H1 (cell line): ENCODE data around the gene KCNK3. TPM values are rescaled to one million over a fixed set of nuclear protein-coding genes. Genes with fewer than 3 reads are reported as not detected.

Source experiments
- CTCF ChIA-PET: fragments of 300-600 bp; sonication (Branson Sonifier 250); formaldehyde crosslinking; loops from one replicate; lab custom pipeline; 2021; ENCODE audit not compliant: partially characterized antibody; lab: Charles Lee
- POLR2A ChIA-PET: fragments of 300-600 bp; sonication (Branson Sonifier 250); formaldehyde crosslinking; loops from one replicate; lab custom pipeline; 2021; ENCODE audit warnings: inconsistent platforms; ENCODE audit not compliant: partially characterized antibody; lab: Charles Lee
- DNase-seq, 2 experiments: peaks; one replicate each; pipeline versions ENCODE4 v3.0.0 to v3.0.0-alpha.2; 2010 to 2022; ENCODE audit warnings: low spot score in 2 of 2, low read depth in 1 of 2, mixed read lengths in 1 of 2
- FAIRE-seq: peaks from 2 replicates; lab custom pipeline; 2011; peaks lifted over from hg19 to GRCh38; lab: Jason Lieb, UNC
- H2AFZ ChIP-seq: 2 replicates; pipeline ENCODE4 v1.8.1; 2012; ENCODE audit warnings: low read length, inconsistent platforms
- H2AK5ac ChIP-seq: 2 replicates; pipeline ENCODE4 v1.6.1; 2013; ENCODE audit warnings: low read depth, low read length
- H2BK120ac ChIP-seq: replicated peaks from 2 replicates; pipeline ENCODE3; 2013; ENCODE audit warnings: low read depth, low read length, inconsistent platforms
- H2BK12ac ChIP-seq: 2 replicates; pipeline ENCODE4 v1.6.1; 2013; ENCODE audit warnings: low read depth, low read length
- H2BK15ac ChIP-seq: 2 replicates; pipeline ENCODE4 v1.6.1; 2013; ENCODE audit warnings: low read length
- H2BK20ac ChIP-seq: 2 replicates; pipeline ENCODE4 v1.6.1; 2013; ENCODE audit warnings: low read length
- H2BK5ac ChIP-seq: 2 replicates; pipeline ENCODE4 v1.6.1; 2013; ENCODE audit warnings: low read depth, low read length
- H3K14ac ChIP-seq: 2 replicates; pipeline ENCODE4 v1.6.1; 2013; ENCODE audit warnings: inconsistent platforms; ENCODE audit not compliant: insufficient read length
- H3K18ac ChIP-seq: 2 replicates; pipeline ENCODE4 v1.6.1; 2013; ENCODE audit warnings: low read length; ENCODE audit errors: extremely low read depth
- H3K23ac ChIP-seq: 2 replicates; pipeline ENCODE4 v1.6.1; 2013; ENCODE audit warnings: inconsistent platforms; ENCODE audit not compliant: insufficient read length
- H3K23me2 ChIP-seq: 2 replicates; pipeline ENCODE4 v1.6.1; 2013; ENCODE audit warnings: low read depth, low read length
- H3K27ac ChIP-seq: 2 replicates; pipeline ENCODE4 v1.6.1; 2011; ENCODE audit warnings: low read depth, low read length, inconsistent platforms
- H3K27me3 ChIP-seq, 4 experiments: replicated peaks in 1 of 4; 1 replicate in 1 of 4; 2 replicates in 3 of 4; pipeline versions ENCODE4 v1.6.1 to v1.8.1; 2011 to 2013; ENCODE audit warnings: low read length in 3 of 4, mild to moderate bottlenecking in 3 of 4, inconsistent platforms in 2 of 4, mixed read lengths in 2 of 4, moderate library complexity in 1 of 4; ENCODE audit not compliant: control insufficient read depth in 3 of 4, insufficient read depth in 3 of 4; ENCODE audit errors: extremely low read depth in 1 of 4
- H3K36me3 ChIP-seq, 4 experiments: 2 replicates each; pipeline versions ENCODE4 v1.6.1 to v1.8.1; 2011 to 2013; ENCODE audit warnings: mild to moderate bottlenecking in 4 of 4, low read length in 3 of 4, moderate library complexity in 2 of 4, control low read depth in 1 of 4, inconsistent platforms in 1 of 4; ENCODE audit not compliant: insufficient read depth in 4 of 4, control insufficient read depth in 2 of 4
- H3K4ac ChIP-seq: replicated peaks from 2 replicates; pipeline ENCODE3; 2013; ENCODE audit warnings: low read length, low read depth, mixed read lengths, inconsistent platforms; ENCODE audit not compliant: insufficient read length
- H3K4me1 ChIP-seq, 4 experiments: replicated peaks in 1 of 4; 1 replicate in 1 of 4; 2 replicates in 3 of 4; pipeline versions ENCODE4 v1.6.1 to v1.8.1; 2011 to 2013; ENCODE audit warnings: low read length in 3 of 4, inconsistent platforms in 2 of 4, mixed read lengths in 1 of 4; ENCODE audit not compliant: insufficient read depth in 4 of 4, control insufficient read depth in 3 of 4
- H3K4me2 ChIP-seq, 2 experiments: 2 replicates each; pipeline versions ENCODE4 v1.6.1 to v1.8.1; 2011 to 2013; ENCODE audit warnings: low read depth in 2 of 2, low read length in 2 of 2, control low read depth in 1 of 2, inconsistent platforms in 1 of 2, mild to moderate bottlenecking in 1 of 2; ENCODE audit not compliant: insufficient read depth in 1 of 2
- H3K4me3 ChIP-seq, 4 experiments: fragments of 200-600, 300-600 bp in 1 of 4; sonication (generic), shearing (Covaris generic), sonication (Bioruptor Twin) in 1 of 4; 2 replicates each; pipeline versions ENCODE4 v1.5.1 to v1.8.1; 2011 to 2016; ENCODE audit warnings: low read length in 4 of 4, low read depth in 3 of 4, control low read depth in 2 of 4, inconsistent platforms in 2 of 4, mild to moderate bottlenecking in 2 of 4, mixed read lengths in 1 of 4, moderate library complexity in 1 of 4; ENCODE audit not compliant: insufficient read depth in 2 of 4; ENCODE audit errors: extremely low read depth in 1 of 4
- H3K56ac ChIP-seq: replicated peaks from 2 replicates; pipeline ENCODE3; 2013; ENCODE audit warnings: low read depth, mild to moderate bottlenecking, mixed read lengths, low read length, inconsistent platforms; ENCODE audit not compliant: insufficient read length
- H3K79me1 ChIP-seq: 2 replicates; pipeline ENCODE4 v1.6.1; 2013; ENCODE audit warnings: low read depth, low read length, control low read depth
- H3K79me2 ChIP-seq, 2 experiments: 2 replicates each; pipeline versions ENCODE4 v1.6.1 to v1.8.1; 2012 to 2013; ENCODE audit warnings: low read length in 2 of 2, mild to moderate bottlenecking in 2 of 2, inconsistent platforms in 1 of 2; ENCODE audit not compliant: insufficient read depth in 2 of 2, control insufficient read depth in 1 of 2
- H3K9ac ChIP-seq, 4 experiments: replicated peaks in 1 of 4; 1 replicate in 1 of 4; 2 replicates in 3 of 4; pipeline versions ENCODE4 v1.6.1 to v1.8.1; 2011 to 2013; ENCODE audit warnings: low read depth in 3 of 4, low read length in 3 of 4, control low read depth in 2 of 4, mild to moderate bottlenecking in 2 of 4, moderate library complexity in 2 of 4, inconsistent platforms in 1 of 4; ENCODE audit errors: extremely low read depth in 1 of 4
- H3K9me3 ChIP-seq, 2 experiments: 2 replicates each; pipeline versions ENCODE4 v1.6.1 to v1.8.1; 2012 to 2013; ENCODE audit warnings: mild to moderate bottlenecking in 2 of 2, moderate library complexity in 2 of 2, control low read depth in 1 of 2, inconsistent platforms in 1 of 2, low read depth in 1 of 2, low read length in 1 of 2, mixed read lengths in 1 of 2; ENCODE audit not compliant: insufficient read depth in 2 of 2
- H4K20me1 ChIP-seq, 2 experiments: replicated peaks in 1 of 2; 2 replicates each; pipeline versions ENCODE3 to v1.8.1; 2011 to 2013; ENCODE audit warnings: inconsistent platforms in 2 of 2, low read length in 2 of 2, mild to moderate bottlenecking in 1 of 2; ENCODE audit not compliant: insufficient read depth in 2 of 2, control insufficient read depth in 1 of 2
- H4K5ac ChIP-seq: 2 replicates; pipeline ENCODE4 v1.6.1; 2013; ENCODE audit warnings: low read length, low read depth, mixed read lengths, inconsistent platforms; ENCODE audit not compliant: insufficient read length
- H4K8ac ChIP-seq: 2 replicates; pipeline ENCODE4 v1.8.0; 2013; ENCODE audit warnings: mild to moderate bottlenecking, moderate library complexity, low read length, inconsistent platforms; ENCODE audit not compliant: insufficient read depth; ENCODE audit errors: extremely low read depth
- H4K91ac ChIP-seq: replicated peaks from 2 replicates; pipeline ENCODE3; 2013; ENCODE audit warnings: low read length, mixed read lengths, inconsistent platforms; ENCODE audit not compliant: insufficient read length
- ASH2L ChIP-seq: fragments of 200-600, 300-600 bp; sonication (generic); IDR thresholded peaks from one replicate; pipeline ENCODE4 v1.7.1; 2017; ENCODE audit warnings: low read length
- CHD2 ChIP-seq: IDR thresholded peaks from 2 replicates; pipeline ENCODE4 v1.6.1; 2012; ENCODE audit warnings: low read length, improper control_type of control experiment
- EGR1 ChIP-seq: IDR thresholded peaks from 2 replicates; pipeline ENCODE4 v1.6.1; 2011; ENCODE audit warnings: low read depth, low read length, borderline replicate concordance
- PHF8 ChIP-seq: fragments of 200-600 bp; sonication (generic); conservative IDR thresholded peaks from 2 replicates; pipeline ENCODE4 v1.7.1; 2012; ENCODE audit warnings: low read depth, mild to moderate bottlenecking, inconsistent platforms, low read length, moderate library complexity
- RBBP5 ChIP-seq: IDR thresholded peaks from 2 replicates; pipeline ENCODE4 v1.7.1; 2012; ENCODE audit warnings: low read depth, mild to moderate bottlenecking, inconsistent platforms, low read length, moderate library complexity, borderline replicate concordance
- SIX5 ChIP-seq: IDR thresholded peaks from 2 replicates; pipeline ENCODE4 v1.6.1; 2011; ENCODE audit warnings: mild to moderate bottlenecking, low read depth, low read length
- SRF ChIP-seq: IDR thresholded peaks from 2 replicates; pipeline ENCODE4 v1.6.1; 2011; ENCODE audit warnings: mild to moderate bottlenecking, low read depth, low read length, moderate library complexity
- WGBS, 2 experiments: shearing (Covaris generic) in 1 of 2; methylation state at CpG; one replicate each; pipeline versions ENCODE4 v1.1.6 to v1.1.7; 2013 to 2015; ENCODE audit warnings: low lambda C conversion rate in 2 of 2, mixed read lengths in 2 of 2, inconsistent platforms in 1 of 2, low coverage in 1 of 2, missing lambda C conversion rate in 1 of 2; ENCODE audit not compliant: insufficient replicate concordance in 2 of 2, insufficient coverage in 1 of 2, insufficient read length in 1 of 2; ENCODE audit errors: extremely low coverage in 1 of 2, missing lambda C conversion rate in 1 of 2; 5-methylcytosine and 5-hydroxymethylcytosine counted together
- polyA plus RNA-seq, 7 experiments: library from polyadenylated mRNA; depleted of rRNA in 3 of 7; stranded (reverse) in 5 of 7; unstranded in 2 of 7; fragments of >200 nt in 5 of 7; fragments of 200-250 nt in 2 of 7; gene quantifications; 1 replicate in 5 of 7; 2 replicates in 1 of 7; 4 replicates in 1 of 7; pipeline versions ENCODE4 v1.2.1 to v1.2.3, GENCODE V29; 2011 to 2013; ENCODE audit warnings: missing spikeins in 2 of 7, mixed read lengths in 2 of 7
- total RNA-seq: library from RNA; stranded (reverse); fragmentation: NEBNext Ultra II Directional; extraction: Animal tissue kit (Norgen Biotek cat#: 25700); gene quantifications from 2 replicates; pipeline ENCODE4 v1.2.1, GENCODE V29; 2021
- TF ChIP-seq, protein P1 (sequence below): IDR thresholded peaks from 2 replicates; pipeline ENCODE4 v1.6.1; 2011; ENCODE audit warnings: low read length, improper control_type of control experiment

KCNK3 gene
- total and polyA plus RNA-seq, 2 of the 8 experiments (the other 6 are each of a cell fraction or from before 2014, with no cell fraction given): 0.29 to 0.30 TPM

DNA sequence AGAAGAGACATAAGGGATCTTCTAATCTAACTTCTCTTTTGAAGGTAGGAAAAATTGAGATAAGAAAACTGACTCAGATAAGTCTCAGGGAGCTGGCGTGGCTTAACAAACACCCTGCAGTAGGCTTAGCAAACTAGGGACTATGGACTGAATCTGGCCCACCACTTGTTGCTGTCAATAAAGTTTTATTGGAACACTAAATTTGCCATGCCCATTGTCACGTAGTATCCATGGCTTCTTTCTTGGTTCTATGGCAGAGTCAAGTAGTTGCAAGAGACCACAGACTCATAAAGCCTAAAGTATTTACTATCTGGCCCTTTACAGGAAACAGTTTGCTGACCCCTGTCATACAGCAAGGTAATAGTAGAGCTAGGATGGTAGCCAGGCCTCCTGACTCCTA is 24.2 kb downstream of the KCNK3 start:
- FAIRE-seq (no peak), DNase-seq (no peak)
- no peaks in the 10 kb centered on the region; the same call in 1 of the 2 replicates for H3K23me2 ChIP-seq
- no peak overlapping the region for H4K5ac ChIP-seq
- ChIA-PET CTCF (no interaction called here), POLR2A (no interaction called here)
- H2BK120ac ChIP-seq: no peak overlapping the region
- no peak overlapping the region for H3K23ac ChIP-seq
- no peak overlapping the region for H3K14ac ChIP-seq
- no peaks in the 10 kb centered on the region for H3K9me3 ChIP-seq
- H3K56ac ChIP-seq: no peak overlapping the region
- WGBS, 2 experiments: 97% methylated on average over 2 of the region's 2 CpGs; no CpG with 5 or more reads in 1 of the 2 experiments
- H3K79me2 ChIP-seq: no peaks in the 10 kb centered on the region
- no peaks in the 10 kb centered on the region for H3K27me3 ChIP-seq
- H3K4me3 ChIP-seq: no peak overlapping the region
- H4K91ac ChIP-seq: no peak overlapping the region
- H2AFZ ChIP-seq: no peak overlapping the region
- H2BK5ac ChIP-seq: no peak overlapping the region
- H3K18ac ChIP-seq: no peak overlapping the region
- H2BK15ac ChIP-seq: no peak overlapping the region
- H2AK5ac ChIP-seq: no peak overlapping the region
- no peak overlapping the region for H4K8ac ChIP-seq
- TF ChIP-seq SRF (no peak), ASH2L (no peak), RBBP5 (no peak), EGR1 (no peak), CHD2 (no peak), PHF8 (no peak), SIX5 (no peak)
- TF ChIP-seq, protein P1, sequence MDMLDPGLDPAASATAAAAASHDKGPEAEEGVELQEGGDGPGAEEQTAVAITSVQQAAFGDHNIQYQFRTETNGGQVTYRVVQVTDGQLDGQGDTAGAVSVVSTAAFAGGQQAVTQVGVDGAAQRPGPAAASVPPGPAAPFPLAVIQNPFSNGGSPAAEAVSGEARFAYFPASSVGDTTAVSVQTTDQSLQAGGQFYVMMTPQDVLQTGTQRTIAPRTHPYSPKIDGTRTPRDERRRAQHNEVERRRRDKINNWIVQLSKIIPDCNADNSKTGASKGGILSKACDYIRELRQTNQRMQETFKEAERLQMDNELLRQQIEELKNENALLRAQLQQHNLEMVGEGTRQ: no peak
- H2BK20ac ChIP-seq: no peak overlapping the region
- no peaks in the 10 kb centered on the region for H4K20me1 ChIP-seq
- H3K27ac ChIP-seq: no peak overlapping the region
- no peak overlapping the region for H3K4me2 ChIP-seq
- H3K79me1 ChIP-seq: no peaks in the 10 kb centered on the region
- H3K36me3 ChIP-seq: no peaks in the 10 kb centered on the region
- no peak overlapping the region for H3K9ac ChIP-seq
- H3K4ac ChIP-seq: no peak overlapping the region
- H3K4me1 ChIP-seq: peaks cover 0 to 16% (median 10%) of the 10 kb centered on the region in 4 experiments; a peak in 6 of 7 replicates
- no peak overlapping the region for H2BK12ac ChIP-seq
